Measurements from ENCODE around the gene AKIRIN1. TPM values are rescaled to one million over a fixed set of nuclear protein-coding genes. Genes with fewer than 3 reads are reported as not detected.
"Not testable (repeated sequence)": the region's sequence is repeated elsewhere in the genome, so short reads cannot be mapped to it uniquely, and the experiment has no call there.

The AKIRIN1 gene
- total RNA-seq, 4 donors from 2014 or later, result 18.9 to 39.6 (median 33.8) TPM

DNA sequence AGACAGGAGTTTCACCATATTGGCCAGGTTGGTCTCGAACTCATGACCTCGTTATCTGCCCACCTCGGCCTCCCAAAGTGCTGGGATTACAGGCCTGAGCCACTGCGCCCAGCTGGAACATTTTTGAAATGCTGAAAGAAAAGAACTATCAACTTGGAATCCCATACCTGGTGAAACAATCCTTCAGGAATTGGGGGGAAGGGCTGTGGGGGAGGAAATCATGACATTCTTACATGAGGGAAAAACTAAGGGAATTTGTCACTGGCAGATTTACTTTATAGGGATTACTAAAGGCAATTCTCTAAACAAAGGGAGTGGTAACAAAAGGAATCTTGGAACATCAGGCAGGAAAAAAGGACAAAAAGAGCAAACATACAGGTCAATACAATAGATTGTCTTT, 60.9 kb downstream of the AKIRIN1 start:
- no peak for DNase-seq
- TF ChIP-seq POLR2A (IDR thresholded peaks at IDR 0.05), result no peak
- TF ChIP-seq, protein P1, sequence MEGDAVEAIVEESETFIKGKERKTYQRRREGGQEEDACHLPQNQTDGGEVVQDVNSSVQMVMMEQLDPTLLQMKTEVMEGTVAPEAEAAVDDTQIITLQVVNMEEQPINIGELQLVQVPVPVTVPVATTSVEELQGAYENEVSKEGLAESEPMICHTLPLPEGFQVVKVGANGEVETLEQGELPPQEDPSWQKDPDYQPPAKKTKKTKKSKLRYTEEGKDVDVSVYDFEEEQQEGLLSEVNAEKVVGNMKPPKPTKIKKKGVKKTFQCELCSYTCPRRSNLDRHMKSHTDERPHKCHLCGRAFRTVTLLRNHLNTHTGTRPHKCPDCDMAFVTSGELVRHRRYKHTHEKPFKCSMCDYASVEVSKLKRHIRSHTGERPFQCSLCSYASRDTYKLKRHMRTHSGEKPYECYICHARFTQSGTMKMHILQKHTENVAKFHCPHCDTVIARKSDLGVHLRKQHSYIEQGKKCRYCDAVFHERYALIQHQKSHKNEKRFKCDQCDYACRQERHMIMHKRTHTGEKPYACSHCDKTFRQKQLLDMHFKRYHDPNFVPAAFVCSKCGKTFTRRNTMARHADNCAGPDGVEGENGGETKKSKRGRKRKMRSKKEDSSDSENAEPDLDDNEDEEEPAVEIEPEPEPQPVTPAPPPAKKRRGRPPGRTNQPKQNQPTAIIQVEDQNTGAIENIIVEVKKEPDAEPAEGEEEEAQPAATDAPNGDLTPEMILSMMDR (IDR thresholded peaks at IDR 0.05), result no peak
- Histone ChIP-seq H3K9me3 (no peaks in the 10 kb centered on the region), H3K36me3 (peaks cover 0 to 12% (median 0%) of the 10 kb centered on the region in 3 donors), H3K27ac (no peak overlapping the region), H3K27me3 (no peaks in the 10 kb centered on the region), H3K4me1 (no peaks in the 10 kb centered on the region), H3K4me3 (no peak overlapping the region)

DNA sequence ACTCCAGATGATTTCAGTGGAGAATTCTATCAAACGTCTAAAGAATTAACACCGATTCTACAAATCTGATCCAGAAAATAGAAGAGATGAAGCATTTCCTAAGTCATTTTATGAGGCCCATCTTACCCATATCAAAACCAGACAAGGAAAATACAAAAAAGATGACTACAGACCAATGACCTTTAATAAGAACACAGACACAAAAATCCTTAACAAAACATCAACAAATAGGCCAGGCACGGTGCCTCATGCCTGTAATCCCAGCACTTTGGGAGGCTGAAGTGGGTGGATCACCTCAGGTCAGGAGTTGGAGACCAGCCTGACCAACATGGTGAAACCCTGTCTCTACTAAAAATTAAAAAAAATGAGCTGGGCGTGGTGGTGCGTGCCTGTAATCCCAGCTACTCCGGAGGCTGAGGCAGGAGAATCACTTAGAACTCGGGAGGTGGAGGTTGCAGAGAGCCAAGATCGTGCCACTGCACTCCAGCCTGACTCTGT, 64.2 kb downstream of the AKIRIN1 start:
- DNase-seq, H3K36me3 ChIP-seq, H3K4me3 ChIP-seq, H3K27me3 ChIP-seq, H3K9me3 ChIP-seq, H3K4me1 ChIP-seq, H3K27ac ChIP-seq: not testable (repeated sequence)

Small RNA genes within 50 kb of the gene (small RNA-seq; reads per million reads assigned to genes)
- 0 reads per million in 2 donors for gene RF00019

Other genes starting within 250 kb of the AKIRIN1 start
- 10 to 100 TPM in 3 of 4 donors, 1 to 10 TPM in 1; 9.9 to 23.3 (median 13.8) TPM for gene RRAGC, start 131.5 kb upstream of the AKIRIN1 start, total RNA-seq
- gene MYCBP, start 117.9 kb upstream of the AKIRIN1 start, total RNA-seq, result 10 to 100 TPM; 11.8 to 25.9 (median 14.8) TPM
- not detected for gene GJA9, start 109.7 kb upstream of the AKIRIN1 start, total RNA-seq
- gene RHBDL2, start 49.4 kb upstream of the AKIRIN1 start, total RNA-seq, result under 1 TPM in 1 of 4 donors, not detected in 3; 0.66 TPM
- gene NDUFS5, start 35.1 kb downstream of the AKIRIN1 start, total RNA-seq, result 100 to 1,000 TPM; 192 to 562 (median 213) TPM
- gene MACF1, start 213.4 kb downstream of the AKIRIN1 start, total RNA-seq, result 100 to 1,000 TPM; 187 to 436 (median 261) TPM